ENCODE data around the gene RHD. TPM values are rescaled to one million over a fixed set of nuclear protein-coding genes. Genes with fewer than 3 reads are reported as not detected.

RHD gene
- total and polyA plus RNA-seq, 2 experiments from 2014 or later, result 0.21 to 0.26 TPM

- TF ChIP-seq EZH2 (IDR thresholded peaks at IDR 0.05; ENCODE audit: low read depth, unreplicated experiment) (no peak), CREB1 (CRISPR knock-in tag; IDR thresholded peaks at IDR 0.05; ENCODE audit: low read depth) (no peak), CTCF (conservative IDR thresholded peaks at IDR 0.05; ENCODE audit: low read depth in 2 of 2) (no peak)
- Histone ChIP-seq H4K20me1 (replicated peaks; ENCODE audit: insufficient read depth) (peaks cover 2% of the 10 kb centered on the region; the same call in 1 of the 2 replicates), H3K4me3 (no peak overlapping the region), H3K27ac (ENCODE audit: low read depth) (no peak overlapping the region), H3K79me2 (replicated peaks; ENCODE audit: insufficient read depth) (peaks cover 5% of the 10 kb centered on the region; the same call in 1 of the 2 replicates), H3F3A (replicated peaks; ENCODE audit: low read depth) (no peaks in the 10 kb centered on the region), H3K27me3 (ENCODE audit: insufficient read depth) (no peaks in the 10 kb centered on the region), H3K4me2 (no peak overlapping the region), H3K9me2 (ENCODE audit: insufficient read depth) (no peaks in the 10 kb centered on the region), H3K4me1 (ENCODE audit: insufficient read depth) (peaks cover 10% of the 10 kb centered on the region; the same call in 1 of the 2 replicates), H2AFZ (no peak overlapping the region), H3K36me3 (ENCODE audit: insufficient read depth) (no peaks in the 10 kb centered on the region)
- no peak overlapping the region for H3K4me3 Mint-ChIP-seq
- H3K27ac Mint-ChIP-seq, result no peak overlapping the region
- no peaks in the 10 kb centered on the region for H3K36me3 Mint-ChIP-seq (ENCODE audit: low read depth)
- DNase-seq (ENCODE audit: low spot score) (no peak), ATAC-seq (peak; percentile 45)
- H3K4me1 Mint-ChIP-seq, result peaks cover 17% of the 10 kb centered on the region; the same call in 2 of the 3 replicates
- no peaks in the 10 kb centered on the region for H3K9me3 Mint-ChIP-seq
- H3K27me3 Mint-ChIP-seq (ENCODE audit: insufficient read depth, low read depth, poor library complexity), result peaks cover 5% of the 10 kb centered on the region
Measured at GRCh38 chr1:25255706-25256577, 16.4 kb upstream of the RHD start.

- H3K4me3 Mint-ChIP-seq, result no peak overlapping the region
- Histone ChIP-seq H3K27me3 (ENCODE audit: insufficient read depth) (no peaks in the 10 kb centered on the region), H3K4me3 (no peak overlapping the region), H3K36me3 (ENCODE audit: insufficient read depth) (no peaks in the 10 kb centered on the region), H3K27ac (ENCODE audit: low read depth) (no peak overlapping the region), H3K4me1 (ENCODE audit: insufficient read depth) (peaks cover 10% of the 10 kb centered on the region; the same call in 1 of the 2 replicates), H4K20me1 (replicated peaks; ENCODE audit: insufficient read depth) (peaks cover 2% of the 10 kb centered on the region; the same call in 1 of the 2 replicates), H3K4me2 (no peak overlapping the region), H3F3A (replicated peaks; ENCODE audit: low read depth) (no peaks in the 10 kb centered on the region), H2AFZ (no peak overlapping the region), H3K79me2 (replicated peaks; ENCODE audit: insufficient read depth) (peaks cover 8% of the 10 kb centered on the region; the same call in 1 of the 2 replicates), H3K9me2 (ENCODE audit: insufficient read depth) (no peaks in the 10 kb centered on the region)
- no peaks in the 10 kb centered on the region for H3K9me3 Mint-ChIP-seq
- ATAC-seq (no peak), DNase-seq (ENCODE audit: low spot score) (no peak)
- TF ChIP-seq EZH2phosphoT487 (IDR thresholded peaks at IDR 0.05; ENCODE audit: unreplicated experiment) (no peak), ZNF331 (CRISPR knock-in tag; IDR thresholded peaks at IDR 0.05; ENCODE audit: low read depth) (no peak), ETS1 (IDR thresholded peaks at IDR 0.05) (no peak), JUNB (IDR thresholded peaks at IDR 0.05; ENCODE audit: unreplicated experiment) (no peak), NANOG (IDR thresholded peaks at IDR 0.05; ENCODE audit: borderline replicate concordance) (no peak)
- H3K27me3 Mint-ChIP-seq (ENCODE audit: insufficient read depth, low read depth, poor library complexity), result peaks cover 5% of the 10 kb centered on the region
- no peak overlapping the region for H3K27ac Mint-ChIP-seq
- no peaks in the 10 kb centered on the region for H3K36me3 Mint-ChIP-seq (ENCODE audit: low read depth)
- peaks cover 17% of the 10 kb centered on the region; the same call in 2 of the 3 replicates for H3K4me1 Mint-ChIP-seq
Measured at GRCh38 chr1:25256578-25256965, 15.7 kb upstream of the RHD start.

Measured in GM23338 (cell line).